ENCODE measurements around the gene GNA15. TPM values are rescaled to one million over a fixed set of nuclear protein-coding genes. Genes with fewer than 3 reads are reported as not detected.

Gene GNA15
- total RNA-seq, 1 experiment from 2014 or later, result not detected

DNA sequence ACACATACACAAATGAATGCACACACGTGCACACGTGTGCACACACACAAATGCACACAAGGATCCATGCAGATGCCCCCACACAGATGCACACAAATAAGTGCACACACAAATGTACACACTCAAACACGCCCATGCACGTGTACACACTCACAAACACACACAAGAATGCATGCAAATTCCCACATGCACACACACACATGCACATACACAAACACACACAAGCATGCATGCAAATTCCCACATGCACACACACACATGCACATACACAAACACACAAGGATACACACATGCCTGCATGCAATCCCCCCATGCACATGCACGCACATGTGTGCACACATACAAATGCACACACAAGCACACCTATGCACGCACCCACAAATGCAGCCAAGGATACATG lies 13.3 kb downstream of the GNA15 start:
- ChIA-PET CTCF (no interaction called here), POLR2A (no interaction called here)
- TF ChIP-seq, protein P1, sequence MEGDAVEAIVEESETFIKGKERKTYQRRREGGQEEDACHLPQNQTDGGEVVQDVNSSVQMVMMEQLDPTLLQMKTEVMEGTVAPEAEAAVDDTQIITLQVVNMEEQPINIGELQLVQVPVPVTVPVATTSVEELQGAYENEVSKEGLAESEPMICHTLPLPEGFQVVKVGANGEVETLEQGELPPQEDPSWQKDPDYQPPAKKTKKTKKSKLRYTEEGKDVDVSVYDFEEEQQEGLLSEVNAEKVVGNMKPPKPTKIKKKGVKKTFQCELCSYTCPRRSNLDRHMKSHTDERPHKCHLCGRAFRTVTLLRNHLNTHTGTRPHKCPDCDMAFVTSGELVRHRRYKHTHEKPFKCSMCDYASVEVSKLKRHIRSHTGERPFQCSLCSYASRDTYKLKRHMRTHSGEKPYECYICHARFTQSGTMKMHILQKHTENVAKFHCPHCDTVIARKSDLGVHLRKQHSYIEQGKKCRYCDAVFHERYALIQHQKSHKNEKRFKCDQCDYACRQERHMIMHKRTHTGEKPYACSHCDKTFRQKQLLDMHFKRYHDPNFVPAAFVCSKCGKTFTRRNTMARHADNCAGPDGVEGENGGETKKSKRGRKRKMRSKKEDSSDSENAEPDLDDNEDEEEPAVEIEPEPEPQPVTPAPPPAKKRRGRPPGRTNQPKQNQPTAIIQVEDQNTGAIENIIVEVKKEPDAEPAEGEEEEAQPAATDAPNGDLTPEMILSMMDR (IDR thresholded peaks at IDR 0.05; ENCODE audit: insufficient read depth in 1 of 2, low read depth in 1 of 2, low read length in 1 of 2, severe bottlenecking in 1 of 2, unreplicated experiment in 1 of 2), result no peak
- intact Hi-C loops (cut with micrococcal nuclease; ENCODE audit: unreplicated experiment), result no loop called here
- no peaks in the 10 kb centered on the region for H3K36me3 ChIP-seq (ENCODE audit: control insufficient read depth, insufficient read depth, low read length)
- no TSS peak for BruUV-seq (replicated peaks)
- DNase-seq, result no peak
- no peaks in the 10 kb centered on the region for H3K36me3 Mint-ChIP-seq (ENCODE audit: insufficient read depth, unreplicated experiment)
- no peaks in the 10 kb centered on the region for H3K27me3 ChIP-seq (replicated peaks; ENCODE audit: control insufficient read depth, insufficient read depth, low read length)
- H3K4me1 Mint-ChIP-seq (ENCODE audit: low read depth, unreplicated experiment), result no peaks in the 10 kb centered on the region
- H3K27ac Mint-ChIP-seq (ENCODE audit: unreplicated experiment), result no peak overlapping the region
- peaks cover 7% of the 10 kb centered on the region for H3K27me3 Mint-ChIP-seq (ENCODE audit: insufficient read depth, unreplicated experiment)
- H3K4me1 ChIP-seq, result no peaks in the 10 kb centered on the region
- H3K9me3 Mint-ChIP-seq (ENCODE audit: unreplicated experiment), result no peaks in the 10 kb centered on the region
- no peaks in the 10 kb centered on the region for H3K9me3 ChIP-seq
- H3K4me3 ChIP-seq (ENCODE audit: low read depth, low read length), result no peak overlapping the region
- no peak overlapping the region for H3K4me3 Mint-ChIP-seq (ENCODE audit: unreplicated experiment)

DNA sequence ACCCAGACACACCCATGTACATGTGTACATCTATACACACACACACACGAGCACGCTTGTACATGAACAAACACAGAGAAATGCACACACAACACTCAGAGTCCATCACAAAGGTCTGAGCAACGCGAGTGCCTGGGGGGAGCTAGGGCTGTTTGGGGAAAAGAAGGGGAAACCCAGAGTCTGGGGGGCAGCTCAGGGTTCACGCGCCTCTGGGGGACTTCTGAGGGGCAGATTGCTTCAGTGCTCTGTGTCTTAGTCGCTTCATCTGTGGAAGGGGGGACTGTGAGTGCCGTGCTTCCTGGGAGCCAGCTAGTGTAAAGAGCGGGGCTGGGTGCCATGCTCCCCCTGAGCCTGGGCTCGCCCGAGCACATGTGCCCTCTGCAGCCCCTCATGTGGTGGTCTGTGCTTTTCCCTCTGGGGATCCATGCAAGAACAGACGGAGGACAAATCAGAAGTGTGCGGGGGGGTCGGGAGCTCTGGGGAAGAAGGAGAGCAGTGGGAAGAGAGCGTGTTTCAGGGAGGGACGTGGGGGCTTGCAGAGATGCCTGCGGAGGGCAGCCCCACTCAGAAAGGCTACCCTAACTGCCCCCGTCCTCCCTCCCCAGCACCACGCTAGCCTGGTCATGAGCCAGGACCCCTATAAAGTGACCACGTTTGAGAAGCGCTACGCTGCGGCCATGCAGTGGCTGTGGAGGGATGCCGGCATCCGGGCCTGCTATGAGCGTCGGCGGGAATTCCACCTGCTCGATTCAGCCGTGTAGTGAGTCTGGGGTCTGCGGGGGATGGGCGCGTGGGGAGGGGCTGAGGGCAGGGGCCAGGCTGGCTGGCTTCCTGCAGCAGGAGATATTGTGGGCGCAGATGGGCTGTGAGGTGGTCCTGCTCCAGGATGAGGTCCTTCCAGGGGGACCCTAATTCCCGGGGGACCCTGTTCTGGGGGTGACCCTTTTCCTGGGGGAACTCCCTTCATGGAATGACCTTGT lies 14.0 kb downstream of the GNA15 start:
- H3K27me3 Mint-ChIP-seq (ENCODE audit: insufficient read depth, unreplicated experiment), result peaks cover 7% of the 10 kb centered on the region
- no peaks in the 10 kb centered on the region for H3K9me3 ChIP-seq
- no peak for DNase-seq
- TF ChIP-seq, protein P1 (IDR thresholded peaks at IDR 0.05; ENCODE audit: insufficient read depth in 1 of 2, low read depth in 1 of 2, low read length in 1 of 2, severe bottlenecking in 1 of 2, unreplicated experiment in 1 of 2), result no peak
- H3K4me3 Mint-ChIP-seq (ENCODE audit: unreplicated experiment), result no peak overlapping the region
- H3K27ac Mint-ChIP-seq (ENCODE audit: unreplicated experiment), result no peak overlapping the region
- H3K4me1 Mint-ChIP-seq (ENCODE audit: low read depth, unreplicated experiment), result no peaks in the 10 kb centered on the region
- H3K4me1 ChIP-seq, result no peaks in the 10 kb centered on the region
- intact Hi-C loops (cut with micrococcal nuclease; ENCODE audit: unreplicated experiment), result no loop called here
- ChIA-PET CTCF (no interaction called here), POLR2A (no interaction called here)
- no peaks in the 10 kb centered on the region for H3K36me3 ChIP-seq (ENCODE audit: control insufficient read depth, insufficient read depth, low read length)
- H3K9me3 Mint-ChIP-seq (ENCODE audit: unreplicated experiment), result no peaks in the 10 kb centered on the region
- H3K27me3 ChIP-seq (replicated peaks; ENCODE audit: control insufficient read depth, insufficient read depth, low read length), result no peaks in the 10 kb centered on the region
- no peaks in the 10 kb centered on the region for H3K36me3 Mint-ChIP-seq (ENCODE audit: insufficient read depth, unreplicated experiment)
- no peak overlapping the region for H3K4me3 ChIP-seq (ENCODE audit: low read depth, low read length)
- BruUV-seq (replicated peaks), result no TSS peak

DNA sequence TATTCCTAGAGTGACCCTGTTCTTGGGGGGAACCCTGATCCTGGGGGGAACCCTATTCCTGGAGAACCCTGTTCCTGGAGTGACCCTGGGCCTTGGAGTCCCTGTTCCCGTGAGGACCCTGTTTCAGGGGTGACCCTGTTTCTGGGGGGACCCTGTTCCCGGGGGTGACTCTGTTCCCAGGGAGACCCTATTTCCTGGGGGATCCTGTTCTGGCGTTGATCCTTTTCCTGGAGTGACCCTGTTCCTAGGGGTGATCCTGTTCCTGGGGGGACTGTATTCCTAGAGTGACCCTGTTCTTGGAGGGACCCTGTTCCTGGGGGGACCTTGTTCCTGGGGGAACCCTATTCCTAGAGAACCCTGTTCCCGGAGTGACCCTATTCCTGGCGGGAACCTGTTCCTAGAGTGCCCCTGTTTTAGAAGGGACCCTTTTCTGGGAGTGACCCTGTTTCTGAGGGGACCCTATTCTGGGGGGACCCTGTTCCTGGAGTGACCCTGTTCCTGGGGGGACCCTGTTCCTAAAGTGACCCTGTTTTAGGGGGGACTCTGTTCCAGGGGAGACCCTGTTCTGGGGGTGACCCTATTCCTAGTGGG lies 15.0 kb downstream of the GNA15 start:
- H3K27me3 ChIP-seq (replicated peaks; ENCODE audit: control insufficient read depth, insufficient read depth, low read length), result no peaks in the 10 kb centered on the region
- no peaks in the 10 kb centered on the region for H3K4me1 ChIP-seq
- no peaks in the 10 kb centered on the region for H3K36me3 ChIP-seq (ENCODE audit: control insufficient read depth, insufficient read depth, low read length)
- H3K9me3 Mint-ChIP-seq (ENCODE audit: unreplicated experiment), result no peaks in the 10 kb centered on the region
- H3K9me3 ChIP-seq, result no peaks in the 10 kb centered on the region
- H3K36me3 Mint-ChIP-seq (ENCODE audit: insufficient read depth, unreplicated experiment), result no peaks in the 10 kb centered on the region
- CTCF ChIA-PET, result interaction anchor here (0.5 kb wide), 1 partner anchor 43 kb away, joined by 3 read pairs; no protein-coding TSS in a partner anchor
- H3K4me3 ChIP-seq (ENCODE audit: low read depth, low read length), result no peak overlapping the region
- BruUV-seq (replicated peaks), result no TSS peak
- DNase-seq, result no peak
- H3K4me3 Mint-ChIP-seq (ENCODE audit: unreplicated experiment), result no peak overlapping the region
- H3K27ac Mint-ChIP-seq (ENCODE audit: unreplicated experiment), result no peak overlapping the region
- no peaks in the 10 kb centered on the region for H3K4me1 Mint-ChIP-seq (ENCODE audit: low read depth, unreplicated experiment)
- POLR2A ChIA-PET, result no interaction called here
- intact Hi-C loops (cut with micrococcal nuclease; ENCODE audit: unreplicated experiment), result no loop called here
- peaks cover 7% of the 10 kb centered on the region for H3K27me3 Mint-ChIP-seq (ENCODE audit: insufficient read depth, unreplicated experiment)
- TF ChIP-seq, protein P1 (IDR thresholded peaks at IDR 0.05; ENCODE audit: insufficient read depth in 1 of 2, low read depth in 1 of 2, low read length in 1 of 2, severe bottlenecking in 1 of 2, unreplicated experiment in 1 of 2), result no peak

Measured in Caco-2 (cell line).